HAP-1 (cell line): Measurements from ENCODE around the gene BDKRB1.

Experiments used
- DNase-seq, 2 experiments: peaks; one replicate each; pipeline ENCODE4 v3.0.0-alpha.2; 2016 to 2020; ENCODE audit warnings: low spot score in 2 of 2
- H3K27me3 ChIP-seq: fragments of 250-450 bp; sonication (Bioruptor Pico); 2 replicates; pipeline ENCODE4 v1.5.1; 2020; ENCODE audit warnings: low read depth, mild to moderate bottlenecking, moderate library complexity
- H3K36me3 ChIP-seq: fragments of 250-450 bp; sonication (Bioruptor Pico); replicated peaks from 2 replicates; pipeline ENCODE4 v1.5.1; 2020; ENCODE audit warnings: mild to moderate bottlenecking
- H3K4me1 ChIP-seq: fragments of 250-450 bp; sonication (Bioruptor Pico); 2 replicates; pipeline ENCODE4 v1.5.1; 2020; ENCODE audit warnings: mild to moderate bottlenecking
- H3K4me3 ChIP-seq: fragments of 250-450 bp; sonication (Bioruptor Pico); 2 replicates; pipeline ENCODE4 v1.5.1; 2020; ENCODE audit warnings: mild to moderate bottlenecking, moderate library complexity
- H3K9me3 ChIP-seq: fragments of 250-450 bp; sonication (Bioruptor Pico); 2 replicates; pipeline ENCODE4 v1.5.1; 2020; ENCODE audit warnings: mild to moderate bottlenecking, moderate library complexity
- in situ Hi-C: fragments of 300-500 bp; cut with MboI; formaldehyde crosslinking; loops from 3 replicates; pipeline ENCODE4 v1.14.3; 2020; ENCODE audit warnings: low sequenced_read_pairs, inconsistent platforms, mixed read lengths

The BDKRB1 gene

DNA sequence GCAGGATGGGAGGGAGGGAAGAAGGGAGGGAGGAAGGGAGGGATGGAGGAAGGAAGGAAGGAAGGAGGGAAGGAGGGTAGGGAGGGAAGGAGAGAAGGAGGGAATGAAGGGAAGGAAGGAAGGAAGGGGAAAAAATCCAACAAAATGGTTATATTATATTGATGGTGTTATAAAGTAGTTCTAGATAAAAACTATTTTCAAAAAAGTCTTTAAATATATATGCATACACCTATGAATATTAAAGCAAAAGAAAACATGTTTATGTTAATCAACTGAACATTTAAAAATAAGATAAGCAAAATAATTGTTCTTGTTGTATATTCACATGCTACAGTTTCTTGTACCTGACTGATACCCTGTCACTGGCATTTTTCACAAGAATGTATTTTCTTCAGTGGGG is 1.9 kb downstream of the BDKRB1 start:
- no peak for DNase-seq
- Histone ChIP-seq H3K9me3 (no peaks in the 10 kb centered on the region), H3K4me3 (no peak overlapping the region), H3K36me3 (no peaks in the 10 kb centered on the region), H3K4me1 (no peaks in the 10 kb centered on the region), H3K27me3 (peaks cover 19% of the 10 kb centered on the region)
- in situ Hi-C loops, result loop anchor here (25.0 kb wide), 1 partner anchor 696 kb away; no protein-coding TSS in a partner anchor

DNA sequence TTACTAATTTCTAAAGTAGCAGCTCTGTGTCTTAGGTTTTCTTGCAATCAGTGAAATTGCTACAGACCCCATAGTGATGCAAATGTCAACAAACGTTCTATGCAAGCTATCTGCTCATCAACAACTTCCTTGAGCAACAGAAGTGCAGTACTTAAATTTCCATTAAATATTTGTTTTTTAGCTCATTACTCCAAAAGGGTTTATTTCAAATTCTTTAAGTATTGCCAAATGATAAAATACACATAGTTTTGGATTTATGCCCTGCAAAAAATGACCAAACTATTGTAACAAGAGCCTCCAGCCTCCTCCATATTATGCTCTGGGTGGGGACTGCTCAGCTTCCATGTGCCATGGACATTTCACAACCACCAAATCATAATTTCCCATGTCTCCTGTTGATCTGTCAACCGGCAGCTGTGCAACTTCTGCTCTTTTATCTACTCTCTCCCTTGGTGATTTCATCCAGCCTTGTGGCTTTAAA is 4.4 kb downstream of the BDKRB1 start:
- Histone ChIP-seq H3K9me3 (no peaks in the 10 kb centered on the region), H3K4me3 (no peak overlapping the region), H3K27me3 (peaks cover 14% of the 10 kb centered on the region), H3K36me3 (no peaks in the 10 kb centered on the region), H3K4me1 (no peaks in the 10 kb centered on the region)
- in situ Hi-C loops, result loop anchor here (25.0 kb wide), 1 partner anchor 698 kb away; no protein-coding TSS in a partner anchor
- no peak for DNase-seq

DNA sequence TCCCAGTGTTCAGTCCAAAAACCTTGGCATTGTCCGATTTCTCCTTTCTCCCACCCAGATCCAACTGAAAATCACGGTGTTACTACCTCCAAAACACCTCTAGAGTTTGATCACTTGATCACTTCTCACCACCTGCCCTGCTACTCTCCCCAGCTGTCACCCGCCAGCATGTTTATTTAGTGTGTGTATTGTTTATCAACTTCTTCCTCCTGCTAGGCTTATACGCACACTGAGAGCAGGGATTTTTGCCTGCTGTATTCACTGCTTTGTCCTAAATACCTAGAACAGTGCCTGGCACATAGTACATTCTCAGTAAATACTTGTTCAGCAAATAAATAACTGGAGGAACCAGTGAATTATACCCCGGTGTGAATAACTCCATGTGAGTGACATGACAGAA is 5.0 kb downstream of the BDKRB1 start:
- no peak for DNase-seq
- in situ Hi-C loops, result loop anchor here (25.0 kb wide), 1 partner anchor 699 kb away; no protein-coding TSS in a partner anchor

DNA sequence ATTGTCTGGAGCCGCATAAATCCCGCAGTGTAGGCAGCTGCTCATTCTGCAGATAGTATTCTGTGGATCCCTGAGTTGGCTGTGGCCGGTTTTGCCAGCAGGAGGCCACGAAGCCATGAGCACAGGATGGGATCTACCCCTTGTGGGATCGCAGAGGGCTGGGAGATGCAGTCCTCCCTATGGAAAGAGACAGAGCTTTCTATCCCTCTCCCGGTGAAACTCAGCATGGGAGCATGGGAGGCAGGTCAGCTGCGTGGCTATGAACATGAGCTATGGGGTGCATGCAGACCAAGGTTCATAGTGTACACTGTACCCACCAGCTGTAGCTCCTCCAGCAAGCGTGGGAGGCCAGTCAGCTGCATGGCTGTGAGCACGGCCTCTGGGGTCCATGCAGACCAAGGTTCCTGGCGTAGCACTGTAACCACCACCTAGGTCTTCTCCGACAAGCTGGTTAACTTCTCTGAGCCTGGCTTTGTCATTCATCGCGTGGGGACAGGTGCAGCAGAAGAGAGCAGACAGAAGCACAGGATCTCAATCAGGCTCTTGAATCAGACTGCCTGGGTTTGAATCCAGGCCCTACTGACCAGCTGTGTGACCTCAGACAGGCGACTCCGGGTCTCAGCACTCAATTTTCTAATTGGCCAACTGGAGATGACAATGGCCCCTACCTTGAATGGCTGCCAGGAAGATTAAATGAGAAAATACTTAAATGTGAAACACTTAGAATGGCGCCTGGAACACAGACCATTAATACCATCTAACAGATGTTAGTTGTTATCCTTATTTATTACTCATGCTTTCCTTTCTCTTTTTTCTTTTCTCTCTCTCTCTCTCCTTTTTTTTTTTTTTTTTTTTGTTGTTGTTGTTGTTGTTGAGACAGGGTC is 6.0 kb downstream of the BDKRB1 start:
- Histone ChIP-seq H3K4me1 (no peaks in the 10 kb centered on the region), H3K4me3 (no peak overlapping the region), H3K36me3 (no peaks in the 10 kb centered on the region), H3K27me3 (peaks cover 2% of the 10 kb centered on the region), H3K9me3 (no peaks in the 10 kb centered on the region)
- in situ Hi-C loops, result loop anchor here (25.0 kb wide), 1 partner anchor 700 kb away; no protein-coding TSS in a partner anchor
- DNase-seq, result no peak

More for the DNA sequence above, 5.0 kb downstream of the BDKRB1 start:
- no peak overlapping the region for H3K4me3 ChIP-seq
- no peaks in the 10 kb centered on the region for H3K36me3 ChIP-seq
- H3K4me1 ChIP-seq, result no peaks in the 10 kb centered on the region
- H3K9me3 ChIP-seq, result no peaks in the 10 kb centered on the region
- peaks cover 8% of the 10 kb centered on the region for H3K27me3 ChIP-seq

DNA sequence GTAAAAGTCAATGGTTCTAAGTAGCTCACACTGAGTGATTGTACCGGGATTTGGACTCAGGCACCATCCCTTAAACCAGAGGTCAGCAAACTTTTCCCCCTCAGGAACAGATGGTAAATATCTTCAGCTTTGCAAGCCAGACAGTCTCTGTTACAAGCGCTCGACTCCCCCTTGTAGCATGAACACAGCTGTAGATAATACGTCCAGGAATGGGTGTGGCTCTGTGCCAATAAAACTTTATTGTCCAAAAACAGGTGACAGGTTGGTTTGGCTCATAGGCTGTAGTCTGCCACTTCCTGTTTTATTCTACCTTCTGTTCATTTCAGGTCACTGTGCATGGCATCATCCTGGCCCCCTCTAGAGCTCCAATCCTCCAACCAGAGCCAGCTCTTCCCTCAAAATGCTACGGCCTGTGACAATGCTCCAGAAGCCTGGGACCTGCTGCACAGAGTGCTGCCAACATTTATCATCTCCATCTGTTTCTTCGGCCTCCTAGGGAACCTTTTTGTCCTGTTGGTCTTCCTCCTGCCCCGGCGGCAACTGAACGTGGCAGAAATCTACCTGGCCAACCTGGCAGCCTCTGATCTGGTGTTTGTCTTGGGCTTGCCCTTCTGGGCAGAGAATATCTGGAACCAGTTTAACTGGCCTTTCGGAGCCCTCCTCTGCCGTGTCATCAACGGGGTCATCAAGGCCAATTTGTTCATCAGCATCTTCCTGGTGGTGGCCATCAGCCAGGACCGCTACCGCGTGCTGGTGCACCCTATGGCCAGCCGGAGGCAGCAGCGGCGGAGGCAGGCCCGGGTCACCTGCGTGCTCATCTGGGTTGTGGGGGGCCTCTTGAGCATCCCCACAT is 7.6 kb downstream of the BDKRB1 start:
- H3K27me3 ChIP-seq, result peaks cover 2% of the 10 kb centered on the region
- H3K9me3 ChIP-seq, result no peaks in the 10 kb centered on the region
- in situ Hi-C loops, result loop anchor here (25.0 kb wide), 1 partner anchor 701 kb away; no protein-coding TSS in a partner anchor
- no peak for DNase-seq
- no peaks in the 10 kb centered on the region for H3K36me3 ChIP-seq
- no peaks in the 10 kb centered on the region for H3K4me1 ChIP-seq
- H3K4me3 ChIP-seq, result no peak overlapping the region

DNA sequence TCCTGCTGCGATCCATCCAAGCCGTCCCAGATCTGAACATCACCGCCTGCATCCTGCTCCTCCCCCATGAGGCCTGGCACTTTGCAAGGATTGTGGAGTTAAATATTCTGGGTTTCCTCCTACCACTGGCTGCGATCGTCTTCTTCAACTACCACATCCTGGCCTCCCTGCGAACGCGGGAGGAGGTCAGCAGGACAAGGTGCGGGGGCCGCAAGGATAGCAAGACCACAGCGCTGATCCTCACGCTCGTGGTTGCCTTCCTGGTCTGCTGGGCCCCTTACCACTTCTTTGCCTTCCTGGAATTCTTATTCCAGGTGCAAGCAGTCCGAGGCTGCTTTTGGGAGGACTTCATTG is 8.2 kb downstream of the BDKRB1 start:
- H3K9me3 ChIP-seq, result no peaks in the 10 kb centered on the region
- H3K27me3 ChIP-seq, result peaks cover 2% of the 10 kb centered on the region; the same call in 1 of the 2 replicates
- H3K4me1 ChIP-seq, result no peaks in the 10 kb centered on the region
- no peak for DNase-seq
- H3K36me3 ChIP-seq, result no peaks in the 10 kb centered on the region
- H3K4me3 ChIP-seq, result no peak overlapping the region
- in situ Hi-C loops, result loop anchor here (25.0 kb wide), 1 partner anchor 702 kb away; no protein-coding TSS in a partner anchor

DNA sequence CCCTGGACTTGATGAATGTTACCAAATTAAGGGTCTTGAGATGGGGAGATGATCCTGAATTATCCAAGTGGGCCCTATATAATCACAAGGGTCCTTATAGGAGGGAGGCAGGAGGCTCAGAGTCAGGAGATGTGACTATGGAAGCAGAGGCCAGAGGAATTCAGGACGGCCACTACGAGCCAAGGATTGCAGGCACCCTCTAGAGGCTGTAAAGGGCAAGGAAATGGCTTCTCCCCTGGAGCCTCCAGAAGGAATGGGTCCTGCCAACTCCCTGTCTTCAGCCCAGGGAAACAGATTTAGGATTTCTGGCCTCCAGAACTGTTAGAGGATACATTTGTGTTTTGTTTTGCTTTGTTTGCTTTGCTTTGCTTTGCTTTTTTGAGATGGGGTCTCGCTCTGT is 8.8 kb downstream of the BDKRB1 start:
- Histone ChIP-seq H3K4me1 (no peaks in the 10 kb centered on the region), H3K9me3 (no peaks in the 10 kb centered on the region), H3K36me3 (no peaks in the 10 kb centered on the region), H3K4me3 (no peak overlapping the region), H3K27me3 (peaks cover 2% of the 10 kb centered on the region; the same call in 1 of the 2 replicates)
- in situ Hi-C loops, result loop anchor here (25.0 kb wide), 1 partner anchor 703 kb away; no protein-coding TSS in a partner anchor
- DNase-seq, result no peak

DNA sequence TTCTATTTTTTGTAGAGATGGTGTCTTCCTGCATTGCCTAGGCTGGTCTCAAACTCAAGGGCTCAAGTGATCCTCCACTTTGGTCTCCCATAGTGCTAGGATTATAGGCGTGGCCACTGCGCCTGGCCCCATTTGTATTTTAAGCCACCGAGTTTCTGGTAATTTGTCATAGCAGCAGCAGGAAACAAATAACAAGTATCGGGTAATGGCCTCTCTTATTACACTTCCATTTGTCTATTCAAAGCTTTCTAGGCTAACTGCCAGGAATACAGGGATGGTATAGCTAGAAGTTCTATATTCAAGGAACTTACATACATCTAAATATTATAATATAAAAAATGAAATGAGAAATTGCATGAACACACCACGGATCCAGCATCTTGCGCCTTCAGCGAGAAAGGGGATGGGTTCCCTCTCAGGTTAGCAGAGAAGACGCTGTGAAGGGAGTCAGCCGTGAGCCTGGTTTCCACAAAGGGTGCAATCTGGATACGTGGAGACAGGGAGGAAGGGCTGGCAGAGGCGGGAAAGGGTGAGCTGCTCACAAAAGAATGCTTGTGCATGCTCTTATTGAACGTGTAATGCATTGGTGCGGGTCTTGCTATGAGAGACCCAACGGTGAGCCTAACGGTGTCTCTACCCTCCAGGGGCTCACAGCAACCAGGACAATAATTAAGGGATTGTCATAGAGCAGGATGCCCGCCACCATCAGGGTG is 9.5 kb downstream of the BDKRB1 start:
- in situ Hi-C loops, result loop anchor here (25.0 kb wide), 1 partner anchor 703 kb away; no protein-coding TSS in a partner anchor
- no peak overlapping the region for H3K4me3 ChIP-seq
- H3K36me3 ChIP-seq, result no peaks in the 10 kb centered on the region
- DNase-seq, result no peak
- no peaks in the 10 kb centered on the region for H3K9me3 ChIP-seq
- H3K4me1 ChIP-seq, result no peaks in the 10 kb centered on the region
- peaks cover 2% of the 10 kb centered on the region; the same call in 1 of the 2 replicates for H3K27me3 ChIP-seq

DNA sequence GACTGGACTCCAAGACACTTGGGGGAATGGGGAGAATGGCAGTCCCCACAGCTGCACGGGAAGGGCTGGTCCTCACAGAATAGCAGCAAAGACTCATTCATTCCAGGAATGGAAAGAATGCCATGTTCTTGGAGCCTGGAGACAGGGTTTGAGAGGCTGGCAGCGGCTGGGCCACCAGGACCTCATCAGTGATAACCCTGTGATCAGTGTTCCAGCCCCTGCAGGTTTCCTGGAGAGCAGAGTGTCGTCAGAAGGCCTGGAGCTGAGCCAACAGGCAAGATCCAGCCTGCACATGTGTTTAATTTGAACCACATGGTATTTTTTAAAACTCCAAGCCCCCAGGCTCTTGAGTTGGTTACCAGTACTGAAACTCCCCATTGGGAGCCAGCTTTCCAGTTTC is 11.3 kb downstream of the BDKRB1 start:
- no peaks in the 10 kb centered on the region for H3K9me3 ChIP-seq
- H3K4me1 ChIP-seq, result no peaks in the 10 kb centered on the region
- in situ Hi-C loops, result loop anchor here (25.0 kb wide), 1 partner anchor 705 kb away; no protein-coding TSS in a partner anchor
- H3K36me3 ChIP-seq, result no peaks in the 10 kb centered on the region
- H3K4me3 ChIP-seq, result no peak overlapping the region
- no peaks in the 10 kb centered on the region for H3K27me3 ChIP-seq
- DNase-seq, result no peak

DNA sequence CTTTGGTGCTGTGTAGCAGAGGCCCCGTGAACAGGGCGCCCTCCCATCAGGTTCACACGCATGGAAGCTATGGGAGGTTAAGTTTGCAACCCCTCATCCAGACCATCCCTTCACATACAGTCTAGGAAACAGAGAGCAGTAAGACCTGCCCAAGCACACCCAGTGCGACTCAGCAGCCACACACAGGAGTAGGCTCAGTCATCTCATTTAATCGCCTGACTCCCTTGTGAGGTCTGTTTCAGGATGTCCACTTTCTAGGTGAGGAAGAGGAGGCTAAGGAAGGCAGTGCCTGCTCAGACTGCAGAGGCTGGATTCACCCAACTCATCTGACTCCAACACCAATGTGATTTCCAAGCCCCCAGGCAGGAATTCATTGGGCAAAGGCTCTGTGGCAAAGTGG is 11.9 kb downstream of the BDKRB1 start:
- Histone ChIP-seq H3K4me1 (no peaks in the 10 kb centered on the region), H3K4me3 (no peak overlapping the region), H3K36me3 (no peaks in the 10 kb centered on the region), H3K27me3 (no peaks in the 10 kb centered on the region), H3K9me3 (no peaks in the 10 kb centered on the region)
- DNase-seq, result no peak
- in situ Hi-C loops, result loop anchor here (25.0 kb wide), 1 partner anchor 706 kb away; no protein-coding TSS in a partner anchor

DNA sequence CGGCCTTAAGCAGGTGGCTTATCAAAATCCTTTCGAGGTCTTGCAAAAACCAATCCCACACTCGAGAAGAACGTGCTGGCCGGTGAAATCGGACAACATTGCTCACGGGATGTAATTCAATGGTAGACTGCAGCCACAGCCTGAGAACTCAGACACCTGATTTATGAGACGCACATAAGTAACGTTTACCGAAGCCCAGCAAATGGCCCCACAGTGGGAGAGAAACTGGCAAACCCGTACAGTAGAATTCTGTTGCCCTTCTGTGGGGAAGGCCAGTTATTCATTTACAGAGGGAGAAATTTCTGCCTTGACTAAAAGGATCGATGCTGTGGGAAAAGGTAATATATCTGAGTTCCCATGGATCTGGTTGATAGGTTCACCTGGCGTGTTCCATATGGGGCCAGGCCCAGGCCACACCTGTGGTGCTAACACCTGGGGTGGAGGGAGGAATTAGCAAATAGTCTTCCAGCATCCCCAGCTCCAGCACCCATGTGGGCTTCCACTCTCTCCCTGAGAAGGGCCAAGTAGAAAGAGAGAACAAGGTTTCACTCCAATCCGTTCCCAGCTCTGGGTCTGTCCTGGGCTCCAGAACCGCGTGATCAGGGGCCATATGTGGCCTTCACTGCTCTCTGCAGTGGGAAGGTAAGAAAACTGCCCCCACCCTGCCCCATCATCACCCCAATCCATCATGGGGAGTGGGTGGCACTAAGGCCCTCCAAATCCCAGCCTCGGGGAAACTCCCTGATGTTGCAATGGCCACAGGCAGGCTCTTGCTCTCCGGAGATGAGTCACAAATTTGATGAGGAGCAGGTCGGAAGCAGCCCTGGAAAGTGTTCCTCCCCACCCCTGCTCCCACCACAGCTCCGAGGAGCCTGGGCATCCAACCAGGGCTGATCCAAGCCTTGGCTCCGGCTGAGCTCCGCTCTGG is 12.7 kb downstream of the BDKRB1 start:
- no peak for DNase-seq
- no peaks in the 10 kb centered on the region for H3K36me3 ChIP-seq
- H3K9me3 ChIP-seq, result no peaks in the 10 kb centered on the region
- H3K27me3 ChIP-seq, result no peaks in the 10 kb centered on the region
- no peaks in the 10 kb centered on the region for H3K4me1 ChIP-seq
- in situ Hi-C loops, result loop anchor here (25.0 kb wide), 1 partner anchor 706 kb away; no protein-coding TSS in a partner anchor
- H3K4me3 ChIP-seq, result no peak overlapping the region

DNA sequence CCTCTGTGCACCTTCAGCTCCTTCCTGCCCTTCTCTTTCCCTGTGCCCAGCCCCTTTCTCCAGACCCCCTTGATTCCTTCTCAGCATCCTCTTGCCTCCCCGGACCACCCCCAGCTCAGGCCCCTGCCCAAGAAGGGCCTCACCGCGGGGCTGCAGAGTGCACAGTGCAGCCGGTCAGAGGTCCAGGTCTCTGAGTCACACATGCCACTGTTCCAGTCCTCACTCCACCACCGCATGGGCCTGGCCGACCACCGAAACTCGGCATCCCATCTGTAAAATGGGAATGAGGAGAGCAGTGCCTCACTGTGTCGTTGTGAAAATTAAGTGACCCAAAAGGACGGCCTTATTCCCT is 13.3 kb downstream of the BDKRB1 start:
- H3K4me1 ChIP-seq, result no peaks in the 10 kb centered on the region
- no peak for DNase-seq
- in situ Hi-C loops, result loop anchor here (25.0 kb wide), 1 partner anchor 707 kb away; no protein-coding TSS in a partner anchor

More for the DNA sequence above, 13.3 kb downstream of the BDKRB1 start:
- H3K4me3 ChIP-seq, result no peak overlapping the region
- H3K27me3 ChIP-seq, result no peaks in the 10 kb centered on the region
- H3K36me3 ChIP-seq, result no peaks in the 10 kb centered on the region
- H3K9me3 ChIP-seq, result no peaks in the 10 kb centered on the region
